Activated gamma-delta T cell treated with Interleukin-2 at 50 U/mL for 16 hours (primary cell): ENCODE measurements around the gene ACE2.

Source experiments
- DNase-seq: peaks from one replicate; pipeline ENCODE4 v3.0.0-alpha.2; 2020

ACE2 gene

DNA sequence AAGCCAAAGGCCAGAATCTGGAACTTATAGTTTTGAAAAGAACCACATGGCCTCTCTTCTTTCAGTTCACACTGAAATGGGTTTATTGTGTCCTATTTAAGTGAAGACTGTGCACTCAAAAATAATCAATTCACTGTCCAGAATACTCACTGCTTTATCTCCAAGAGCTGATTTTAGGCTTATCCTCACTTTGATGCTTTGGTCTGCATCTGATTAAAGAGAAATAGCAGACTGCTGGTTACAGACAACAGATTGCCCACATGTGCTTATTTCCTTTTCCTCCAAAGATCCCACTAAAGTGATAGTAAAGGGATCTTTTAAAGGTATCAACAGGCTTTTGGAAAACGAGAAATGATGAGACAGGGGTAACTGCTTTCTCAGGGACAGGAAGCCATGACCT, 30.6 kb downstream of the ACE2 start:
- DNase-seq, result no peak

DNA sequence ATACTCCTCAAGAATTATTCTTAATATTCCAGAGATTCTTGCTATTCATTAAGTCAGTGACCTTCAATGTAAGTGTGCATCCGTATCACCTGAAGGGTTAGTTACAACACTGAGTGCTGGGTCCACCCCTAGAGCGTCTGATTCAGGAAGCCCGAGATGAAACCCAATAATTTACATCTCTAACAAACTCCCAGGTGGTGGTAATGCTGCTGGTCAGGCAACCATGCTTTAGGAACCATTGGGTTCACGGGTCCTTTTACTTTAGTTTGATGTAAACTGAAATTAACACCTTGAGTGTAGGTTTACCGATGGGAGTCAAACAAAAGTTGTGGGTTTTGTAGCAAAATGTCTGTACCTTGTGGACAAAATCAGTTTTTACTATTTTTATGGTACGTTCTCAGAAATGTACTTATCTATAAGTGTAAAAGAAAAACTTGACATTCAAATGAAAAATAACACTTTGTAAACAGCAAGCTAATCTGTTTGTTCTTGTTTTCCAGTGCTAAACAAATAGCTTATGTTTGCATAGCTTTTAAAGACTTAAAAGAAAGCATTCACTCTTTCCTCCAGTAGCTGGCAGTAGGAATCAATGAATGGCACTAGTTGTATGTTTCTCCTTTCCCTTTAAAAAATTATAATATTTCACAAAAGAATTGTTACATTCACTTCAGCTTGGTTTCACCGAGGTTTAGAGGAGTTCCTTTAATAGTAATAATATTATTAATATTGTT, 32.7 kb downstream of the ACE2 start:
- no peak for DNase-seq

GRCh38 chrX:15567267-15567666, 33.5 kb downstream of the ACE2 start:
- DNase-seq, result no peak

GRCh38 chrX:15566244-15566643, 34.5 kb downstream of the ACE2 start:
- no peak for DNase-seq

GRCh38 chrX:15564981-15565579, 35.7 kb downstream of the ACE2 start:
- no peak for DNase-seq

DNA sequence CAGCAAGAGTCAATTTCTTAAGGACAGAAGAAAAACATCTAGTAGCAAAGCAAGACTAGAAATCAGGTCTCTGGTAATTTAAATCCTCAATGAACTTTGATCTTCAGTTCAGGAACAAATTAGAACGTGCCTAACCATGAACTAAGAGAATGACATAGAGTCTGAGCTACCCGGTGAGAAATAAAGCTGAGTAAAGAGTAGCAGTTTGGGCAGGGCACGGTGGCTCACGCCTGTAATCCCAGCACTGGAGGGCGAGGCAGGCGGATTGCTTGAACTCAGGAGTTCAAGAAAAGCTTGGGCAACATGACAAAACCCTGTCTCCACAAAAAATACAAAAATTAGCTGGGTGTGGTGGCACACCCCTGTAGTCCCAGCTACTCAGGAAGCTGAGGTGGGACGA, 37.7 kb downstream of the ACE2 start:
- DNase-seq, result no peak

GRCh38 chrX:15560924-15561323, 39.8 kb downstream of the ACE2 start:
- DNase-seq, result no peak

- DNase-seq, result no peak
Observed at GRCh38 chrX:15559227-15559626, 41.5 kb downstream of the ACE2 start.

- no peak for DNase-seq
Observed at GRCh38 chrX:15549189-15550012, 51.4 kb downstream of the ACE2 start.

GRCh38 chrX:15547356-15547755, 53.4 kb downstream of the ACE2 start:
- DNase-seq, result no peak

DNA sequence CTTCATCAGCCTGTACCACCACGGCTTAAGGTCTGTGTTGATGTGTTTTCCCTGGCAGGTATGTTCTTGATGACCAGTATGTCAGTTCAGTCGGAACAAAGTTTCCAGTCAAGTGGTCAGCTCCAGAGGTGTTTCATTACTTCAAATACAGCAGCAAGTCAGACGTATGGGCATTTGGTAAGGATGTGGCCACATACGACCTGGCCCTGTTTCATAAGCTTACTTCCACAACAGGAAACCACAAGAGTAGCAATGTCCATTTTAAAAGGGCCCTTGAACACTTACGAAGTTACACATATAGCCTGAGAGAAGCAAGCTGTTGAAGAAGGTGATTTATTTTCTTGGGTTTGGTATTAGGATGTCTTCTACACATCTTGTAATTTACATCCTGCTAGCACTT, 54.0 kb downstream of the ACE2 start:
- no peak for DNase-seq

- no peak for DNase-seq
Observed at GRCh38 chrX:15530318-15530717, 70.4 kb downstream of the ACE2 start.

GRCh38 chrX:15529165-15529564, 71.6 kb downstream of the ACE2 start:
- DNase-seq, result no peak

DNA sequence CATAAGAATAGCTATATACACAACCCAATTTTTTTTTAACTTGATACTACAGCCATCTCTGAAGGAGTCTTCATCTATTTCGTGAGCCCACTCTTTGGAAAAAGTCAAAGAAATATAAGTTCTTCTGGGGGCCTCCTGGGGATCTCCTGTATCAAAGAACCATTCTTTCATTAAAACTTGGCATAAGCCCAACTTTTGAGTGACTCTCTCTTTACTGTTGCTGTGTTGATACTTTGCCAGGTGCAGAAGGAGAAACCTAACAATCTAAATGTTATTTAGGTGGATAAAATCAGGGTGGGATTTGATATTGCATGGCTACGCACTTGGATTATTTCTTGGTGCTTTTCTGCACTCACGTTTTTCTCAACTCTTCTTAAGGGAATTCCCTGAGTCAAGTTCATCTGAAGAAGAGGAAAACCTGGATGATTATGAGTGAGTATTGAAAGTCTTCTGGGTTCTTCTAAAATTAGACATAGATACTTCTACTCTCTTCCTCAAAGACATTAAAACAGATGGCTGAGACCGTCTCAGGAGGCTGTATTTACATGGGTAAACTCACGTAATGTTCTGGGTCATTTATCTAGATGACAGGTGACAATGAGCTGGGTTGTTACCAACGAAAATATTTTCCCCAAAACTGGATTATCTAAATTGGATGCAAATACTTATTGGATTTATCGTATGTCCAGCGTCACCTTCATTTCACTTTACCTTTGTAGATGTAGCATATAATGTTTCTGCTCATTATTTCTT, 74.9 kb downstream of the ACE2 start:
- no peak for DNase-seq

GRCh38 chrX:15524417-15524816, 76.3 kb downstream of the ACE2 start:
- DNase-seq, result no peak

DNA sequence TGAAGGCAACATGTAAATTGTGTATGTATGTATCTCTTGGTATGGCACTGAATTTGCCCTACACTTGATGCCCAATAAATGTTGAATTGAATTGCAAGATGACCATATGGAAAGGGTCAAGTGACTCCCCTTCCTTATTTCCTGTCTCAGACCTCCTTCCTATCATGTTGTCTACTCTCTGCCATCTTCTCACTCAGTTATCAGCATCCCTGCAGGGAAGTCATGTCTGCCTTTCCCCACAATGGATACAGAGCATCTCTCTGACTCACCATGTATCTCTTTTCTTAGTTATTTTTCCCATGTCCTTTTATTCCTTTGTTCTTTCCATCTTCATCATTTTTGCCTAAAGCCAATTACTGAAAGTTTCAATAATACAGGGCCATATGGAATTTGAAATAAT, 77.7 kb downstream of the ACE2 start:
- DNase-seq, result no peak

- DNase-seq, result no peak
Observed at GRCh38 chrX:15522464-15522863, 78.3 kb downstream of the ACE2 start.

- no peak for DNase-seq
Observed at GRCh38 chrX:15515931-15516330, 84.8 kb downstream of the ACE2 start.

DNA sequence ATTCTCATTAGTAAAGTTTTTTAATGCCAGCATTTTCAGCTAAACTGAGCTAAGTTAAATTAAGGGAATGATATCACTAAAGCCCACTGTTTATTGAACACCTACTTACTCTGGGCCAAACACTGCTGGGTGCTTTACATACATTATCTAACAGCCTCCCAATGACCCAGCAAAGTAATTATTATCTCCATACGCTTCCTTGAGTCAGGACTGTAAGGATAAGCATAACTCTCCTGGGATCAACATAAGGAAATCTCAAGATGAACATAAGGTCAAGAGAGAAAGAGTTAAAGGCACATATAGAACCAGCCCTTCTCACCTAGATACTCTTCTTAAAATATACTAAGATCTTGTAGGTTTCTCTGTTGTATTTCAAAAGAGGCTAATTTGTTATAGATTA, 86.5 kb downstream of the ACE2 start:
- no peak for DNase-seq

DNA sequence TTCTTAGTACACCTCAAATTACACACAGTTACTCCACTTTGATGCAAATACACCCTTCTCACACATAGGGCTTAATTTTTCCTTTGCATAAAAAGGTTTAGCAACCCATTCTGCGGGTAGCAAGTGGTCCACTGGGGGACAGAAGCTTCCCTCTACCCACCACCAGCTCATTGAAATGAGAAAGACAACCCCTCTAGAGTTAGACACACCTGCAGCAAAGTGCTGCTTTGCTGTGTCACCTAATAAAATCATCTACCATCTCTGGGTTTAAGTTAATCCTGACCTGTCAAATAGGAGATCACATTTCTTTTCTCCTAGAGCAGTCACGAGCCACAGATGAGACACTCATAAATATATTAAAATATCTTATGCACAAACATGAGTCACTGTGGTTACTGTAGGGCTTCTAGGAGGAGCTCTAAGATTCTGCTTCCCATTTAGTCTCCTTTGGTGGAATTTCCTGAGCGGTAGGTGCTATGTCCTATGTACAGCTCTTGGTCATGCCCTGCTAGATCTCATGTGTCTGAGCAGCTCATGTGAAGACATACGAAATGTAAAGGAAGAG, 88.3 kb downstream of the ACE2 start:
- DNase-seq, result no peak

DNA sequence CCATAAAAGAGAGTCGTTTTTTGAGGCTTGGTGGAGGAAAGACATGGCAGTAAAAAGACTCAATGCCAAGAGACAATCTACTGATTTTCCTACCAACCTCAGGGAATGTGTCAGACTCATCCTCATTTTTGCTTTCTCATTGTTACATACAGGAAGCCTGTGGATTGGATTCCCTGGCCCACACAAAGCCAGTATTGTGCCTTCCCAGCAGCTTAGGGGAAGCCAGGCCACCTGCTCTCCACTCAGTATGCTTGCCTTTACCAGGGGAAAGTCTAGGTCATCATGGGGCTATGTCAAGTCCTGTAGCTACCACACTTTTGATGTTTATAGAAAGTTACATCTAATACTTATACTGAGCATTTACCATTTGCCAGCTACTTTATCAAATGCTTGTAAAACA, 89.2 kb downstream of the ACE2 start:
- no peak for DNase-seq
